HG03045 (cell line): ENCODE results near the gene CCDC120.
A peak's percentile ranks its signal among the peaks of the same experiment; 100 is the strongest.

ENCODE experiments used
- ATAC-seq: cut with Tn5 transposase; IDR thresholded peaks from one replicate; pipeline ENCODE4 v1.9.1; 2021; ENCODE audit warnings: mild to moderate bottlenecking, moderate library complexity; ENCODE audit not compliant: unreplicated experiment

CCDC120 gene, protein sequence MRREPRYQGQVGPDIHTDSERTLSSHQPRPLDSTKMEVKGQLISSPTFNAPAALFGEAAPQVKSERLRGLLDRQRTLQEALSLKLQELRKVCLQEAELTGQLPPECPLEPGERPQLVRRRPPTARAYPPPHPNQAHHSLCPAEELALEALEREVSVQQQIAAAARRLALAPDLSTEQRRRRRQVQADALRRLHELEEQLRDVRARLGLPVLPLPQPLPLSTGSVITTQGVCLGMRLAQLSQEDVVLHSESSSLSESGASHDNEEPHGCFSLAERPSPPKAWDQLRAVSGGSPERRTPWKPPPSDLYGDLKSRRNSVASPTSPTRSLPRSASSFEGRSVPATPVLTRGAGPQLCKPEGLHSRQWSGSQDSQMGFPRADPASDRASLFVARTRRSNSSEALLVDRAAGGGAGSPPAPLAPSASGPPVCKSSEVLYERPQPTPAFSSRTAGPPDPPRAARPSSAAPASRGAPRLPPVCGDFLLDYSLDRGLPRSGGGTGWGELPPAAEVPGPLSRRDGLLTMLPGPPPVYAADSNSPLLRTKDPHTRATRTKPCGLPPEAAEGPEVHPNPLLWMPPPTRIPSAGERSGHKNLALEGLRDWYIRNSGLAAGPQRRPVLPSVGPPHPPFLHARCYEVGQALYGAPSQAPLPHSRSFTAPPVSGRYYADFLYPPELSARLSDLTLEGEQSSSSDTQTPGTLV

DNA sequence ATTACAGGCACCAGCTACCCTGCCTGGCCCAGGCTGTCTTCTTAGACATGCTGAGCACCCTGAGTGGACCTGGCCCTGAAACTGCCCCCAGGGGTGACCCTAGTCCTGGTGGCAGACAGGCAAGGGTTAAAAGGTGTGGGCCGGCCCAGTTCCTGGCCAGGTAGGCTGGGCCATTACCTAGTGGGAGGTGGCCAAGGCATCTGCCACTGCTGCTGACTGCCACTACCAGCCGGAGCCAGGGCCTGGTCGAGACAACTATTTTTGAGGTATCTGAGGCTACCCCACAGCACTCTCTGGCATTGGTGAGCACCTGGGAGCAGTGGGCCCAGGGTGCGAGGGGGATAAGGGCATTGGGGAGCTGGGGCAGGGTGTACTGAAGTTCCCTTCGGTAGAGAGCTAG is at the start of gene CCDC120:
Gene CCDC120, plus strand, starts transcription at position 206 of the 400 bp plus-strand sequence. CDS start 3,043 bp downstream, outside the sequence.
- ATAC-seq = no peak

DNA sequence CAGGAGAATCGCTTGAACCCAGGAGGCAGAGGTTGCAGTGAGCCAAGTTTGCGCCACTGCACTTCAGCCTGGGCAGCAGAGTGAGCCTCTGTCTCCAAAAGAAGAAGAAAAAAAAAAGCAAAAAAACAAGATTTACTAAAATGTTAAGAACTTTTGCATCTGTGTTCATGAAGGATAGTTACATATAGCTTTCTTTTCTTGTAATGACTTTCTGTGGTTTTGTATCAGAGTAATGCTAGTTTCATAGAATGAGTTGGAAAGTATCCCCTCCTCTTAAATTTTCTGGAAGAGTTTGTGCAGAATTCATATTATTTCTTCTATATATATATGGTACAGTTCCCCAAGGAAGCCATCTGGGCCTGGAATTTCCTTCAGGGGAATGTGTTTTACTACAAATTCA is 39.7 kb upstream of the CCDC120 start:
- no peak for ATAC-seq

DNA sequence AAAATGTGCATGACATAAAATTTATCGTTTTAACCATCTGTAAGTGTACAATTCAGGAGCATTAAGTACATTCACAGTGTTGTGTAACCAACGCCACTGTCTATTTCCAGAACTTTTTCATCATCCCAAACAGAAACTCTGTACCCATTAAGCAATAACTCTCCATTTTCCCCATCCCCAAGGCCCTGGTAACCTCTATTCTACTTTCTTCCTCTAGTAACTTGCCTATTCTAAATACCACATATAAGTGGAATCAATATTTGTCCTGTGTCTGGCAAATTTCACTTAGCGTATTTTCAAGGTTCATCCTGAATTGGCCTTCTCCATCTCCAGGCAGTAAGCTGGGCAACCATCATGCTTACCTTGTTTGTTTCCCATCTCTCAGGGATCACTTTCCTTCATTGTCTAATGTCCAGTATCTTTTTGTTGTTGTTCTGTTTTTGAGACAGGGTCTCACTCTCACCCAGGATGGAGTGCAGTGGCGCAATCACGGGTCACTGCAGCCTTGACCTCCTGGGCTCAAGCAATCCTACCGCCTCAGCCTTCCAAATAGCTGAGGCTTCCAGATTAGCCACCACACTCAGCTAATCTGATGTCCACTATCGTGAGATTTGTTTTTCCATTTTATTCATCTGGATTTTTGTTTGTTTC is 39.1 kb upstream of the CCDC120 start:
- ATAC-seq = no peak

DNA sequence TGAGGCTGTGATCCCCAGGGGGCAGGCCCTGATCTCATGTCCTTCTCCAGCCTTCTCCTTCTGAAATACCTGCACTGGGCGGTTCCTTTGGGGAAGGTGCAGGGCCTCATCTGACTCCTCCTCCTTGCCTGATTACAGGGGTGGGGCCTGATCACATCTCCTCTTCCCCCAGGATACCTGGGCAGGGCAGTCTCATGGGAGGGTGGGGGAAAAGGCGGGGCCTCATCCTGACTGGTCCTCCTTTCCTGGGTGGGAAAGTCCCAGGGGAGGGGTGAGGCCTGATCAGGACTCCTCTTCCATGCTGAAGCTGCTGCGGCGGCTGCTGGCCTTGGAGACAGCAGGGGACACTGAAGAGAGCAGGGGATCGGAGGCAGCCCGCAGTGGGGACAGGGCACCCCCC is 28.9 kb upstream of the CCDC120 start:
- no peak for ATAC-seq

DNA sequence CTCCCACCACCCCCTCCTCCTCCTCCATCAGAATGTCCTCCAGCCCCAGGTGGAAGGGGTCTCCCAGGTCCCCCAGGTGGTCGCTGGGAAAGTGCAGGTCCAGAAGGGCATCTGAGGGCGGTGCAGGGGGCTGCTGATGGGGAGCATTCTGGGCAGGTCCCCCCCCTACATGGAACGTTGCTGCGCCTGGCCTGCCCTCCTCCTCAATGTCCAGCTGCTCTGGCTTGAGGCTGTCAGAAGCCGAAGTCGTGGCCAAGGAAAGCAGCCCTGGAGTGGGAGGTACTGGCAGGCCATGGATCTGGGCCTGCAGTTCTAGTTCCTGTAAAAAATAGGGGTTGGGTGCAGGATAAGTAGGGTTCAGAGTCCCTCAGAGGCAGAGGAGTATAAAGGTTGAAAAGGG is 28.5 kb upstream of the CCDC120 start:
- no peak for ATAC-seq

DNA sequence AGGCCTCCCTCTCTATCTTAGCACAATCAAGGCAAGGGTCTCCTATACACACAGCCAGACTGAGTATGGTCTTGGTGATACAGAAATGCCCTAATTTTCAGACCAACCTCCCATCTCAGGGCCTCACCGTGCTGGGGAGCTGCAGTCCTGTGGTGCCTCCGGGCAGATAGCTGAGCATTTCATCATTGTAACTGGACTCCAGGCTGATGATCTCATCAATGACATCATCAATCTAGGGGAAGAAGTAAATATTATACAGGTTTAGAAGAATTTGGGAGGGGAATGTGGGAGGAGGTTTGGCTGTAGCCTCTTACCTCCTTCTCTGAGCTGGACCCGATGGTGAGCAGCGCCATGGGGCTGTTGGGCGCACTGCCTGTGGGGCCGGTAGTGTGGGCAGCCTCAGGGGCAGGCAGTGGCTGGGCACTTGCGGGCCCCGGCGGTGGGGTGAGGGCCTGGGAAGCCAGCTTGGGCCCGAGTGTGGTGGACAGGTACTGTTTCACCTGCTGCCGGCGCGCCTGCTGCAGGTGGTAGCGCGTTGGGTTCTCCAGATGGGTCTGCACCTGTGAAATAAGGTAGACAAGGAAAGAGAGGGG is 20.8 kb upstream of the CCDC120 start:
- ATAC-seq = no peak

DNA sequence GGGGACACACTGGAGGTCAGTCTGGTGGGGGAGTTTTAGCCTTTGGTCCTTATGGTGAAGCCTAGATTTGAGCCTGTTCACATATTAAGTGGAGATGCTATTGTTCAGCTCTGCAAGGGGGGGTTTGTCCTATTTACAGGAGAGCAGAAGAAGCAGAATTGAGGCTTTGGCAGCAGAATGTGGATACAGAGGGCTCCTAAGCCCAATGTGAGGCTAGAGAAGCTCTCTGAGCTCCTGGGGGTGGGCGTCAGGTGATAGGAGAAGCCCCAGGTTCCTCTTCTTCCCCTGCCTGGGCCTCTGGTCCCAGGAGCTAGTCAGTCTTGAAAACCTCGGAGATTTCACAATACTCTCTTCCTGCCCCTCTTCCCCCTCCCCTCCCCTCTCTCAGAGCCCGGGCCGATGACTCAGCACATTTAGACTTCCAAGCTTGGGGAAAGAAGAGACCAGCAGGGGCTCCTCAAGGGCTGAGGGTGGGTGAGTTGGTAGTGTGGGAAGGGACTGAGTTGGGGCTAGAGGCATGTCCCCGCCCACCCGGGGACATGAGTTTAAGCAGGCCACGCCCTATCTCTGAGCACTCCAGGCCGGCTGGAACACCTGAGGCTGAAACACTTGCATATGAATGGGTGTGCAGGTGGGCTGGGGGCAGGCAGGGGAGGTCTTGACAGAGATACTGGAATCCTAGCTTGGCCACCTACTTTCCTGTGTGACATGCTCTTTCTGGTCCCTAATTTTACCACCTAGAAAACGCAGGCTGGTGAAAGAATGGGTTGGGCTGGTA is 19.0 kb upstream of the CCDC120 start:
- no peak for ATAC-seq

DNA sequence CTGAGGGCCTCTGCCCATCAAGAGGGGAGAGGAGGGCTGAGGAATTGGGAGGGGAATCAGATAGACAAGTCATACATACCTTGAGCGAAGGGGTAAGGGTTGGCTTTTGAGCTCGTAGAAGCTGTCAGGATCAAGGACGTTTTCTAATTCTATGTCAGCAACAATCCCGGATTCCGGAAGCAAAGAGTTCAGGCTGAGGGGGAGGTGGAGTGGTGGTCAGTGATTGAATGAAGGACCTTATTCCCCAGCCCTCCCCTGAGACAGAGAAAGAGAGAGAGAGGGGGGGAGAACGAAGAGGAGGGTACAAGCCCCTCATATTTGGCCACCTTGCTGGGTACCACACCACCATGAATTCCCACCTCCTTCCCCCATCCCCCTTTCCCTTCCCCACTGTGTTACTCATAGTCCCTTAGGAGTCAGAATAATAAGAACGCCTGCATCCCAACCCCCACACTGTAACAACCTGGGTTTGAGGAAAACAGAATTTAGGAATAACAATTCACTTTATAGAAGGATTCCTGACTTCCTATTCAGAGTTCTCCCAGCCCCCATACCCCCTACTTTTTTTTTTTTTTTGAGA is 18.3 kb upstream of the CCDC120 start:
- ATAC-seq = no peak

GRCh38 chrX:49041744-49042580 is 16.8 kb upstream of the CCDC120 start:
- no peak for ATAC-seq

DNA sequence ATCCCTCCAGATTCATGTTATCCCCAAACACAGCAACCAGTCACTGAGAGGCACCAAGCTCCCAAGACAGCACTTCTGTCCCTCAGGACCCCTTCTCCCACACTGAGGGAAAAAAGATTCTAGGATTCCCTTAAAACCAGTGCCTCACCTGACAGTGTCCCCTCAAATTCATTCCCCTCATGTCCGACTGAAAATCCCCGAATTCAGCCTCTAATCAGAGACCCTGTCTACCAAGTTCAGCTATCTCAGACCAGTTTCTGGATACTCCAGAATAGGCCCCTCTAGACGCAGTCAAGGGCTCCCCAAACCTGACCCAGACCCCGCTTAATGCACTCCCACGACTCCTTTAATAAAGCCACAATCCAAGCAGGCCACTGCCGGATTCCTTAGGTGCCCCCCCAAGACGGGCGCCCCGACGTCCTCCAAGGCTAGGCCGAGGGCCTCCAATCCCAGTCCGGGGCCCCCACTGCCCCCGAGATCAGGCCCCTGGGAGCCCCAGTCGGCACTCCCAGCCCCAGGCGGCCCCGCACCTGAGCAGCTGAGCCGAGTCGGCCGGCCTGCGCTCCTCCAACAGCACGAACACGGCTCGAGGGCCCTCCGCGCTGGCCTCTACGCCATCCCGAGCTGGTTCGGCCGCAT is 16.1 kb upstream of the CCDC120 start:
- ATAC-seq = peak; percentile 4

DNA sequence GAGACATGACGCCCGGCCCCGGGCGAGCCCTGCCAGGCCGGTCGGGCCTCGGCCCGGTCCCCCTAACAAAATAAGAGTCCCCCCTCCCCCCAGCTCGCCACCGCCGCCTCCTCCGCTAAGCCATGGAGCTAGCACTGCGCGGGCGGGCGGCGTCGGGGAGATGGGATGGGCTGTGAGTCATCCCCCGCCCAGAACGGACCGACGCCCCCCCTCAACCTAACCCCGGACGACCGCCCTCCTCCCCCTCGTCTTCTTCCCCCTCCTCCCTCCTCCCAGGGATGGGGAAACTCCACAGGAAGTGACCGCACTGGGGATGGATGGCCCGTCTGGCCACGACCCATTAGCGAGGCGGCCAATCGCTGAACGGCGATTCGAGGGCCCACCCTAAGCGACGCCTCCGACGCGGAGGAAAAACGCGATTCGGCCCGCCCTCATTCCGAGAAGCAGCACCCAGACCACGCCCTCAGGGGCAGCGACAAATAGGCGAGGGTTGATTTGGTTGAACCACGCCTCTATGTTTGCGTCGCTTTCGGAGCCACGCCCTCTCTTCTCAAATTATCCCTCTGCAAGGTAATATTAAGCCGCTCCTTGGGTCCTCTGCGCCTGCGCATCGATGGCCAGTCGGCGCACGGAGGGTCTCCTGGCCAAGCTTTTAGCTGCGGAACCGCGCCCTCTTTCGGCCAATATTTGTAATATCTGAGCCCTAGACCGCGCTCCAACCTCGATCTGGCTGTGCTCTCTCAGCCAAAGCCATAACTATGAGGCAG is 15.4 kb upstream of the CCDC120 start, which contains the start of gene TFE3:
Gene TFE3, minus strand, starts transcription at position 138 of the 767 bp plus-strand sequence. Its CDS starts 131 bp downstream, at position 7.
- ATAC-seq = peak; percentile 92

GRCh38 chrX:49043987-49044281 is 14.9 kb upstream of the CCDC120 start:
- ATAC-seq = no peak

DNA sequence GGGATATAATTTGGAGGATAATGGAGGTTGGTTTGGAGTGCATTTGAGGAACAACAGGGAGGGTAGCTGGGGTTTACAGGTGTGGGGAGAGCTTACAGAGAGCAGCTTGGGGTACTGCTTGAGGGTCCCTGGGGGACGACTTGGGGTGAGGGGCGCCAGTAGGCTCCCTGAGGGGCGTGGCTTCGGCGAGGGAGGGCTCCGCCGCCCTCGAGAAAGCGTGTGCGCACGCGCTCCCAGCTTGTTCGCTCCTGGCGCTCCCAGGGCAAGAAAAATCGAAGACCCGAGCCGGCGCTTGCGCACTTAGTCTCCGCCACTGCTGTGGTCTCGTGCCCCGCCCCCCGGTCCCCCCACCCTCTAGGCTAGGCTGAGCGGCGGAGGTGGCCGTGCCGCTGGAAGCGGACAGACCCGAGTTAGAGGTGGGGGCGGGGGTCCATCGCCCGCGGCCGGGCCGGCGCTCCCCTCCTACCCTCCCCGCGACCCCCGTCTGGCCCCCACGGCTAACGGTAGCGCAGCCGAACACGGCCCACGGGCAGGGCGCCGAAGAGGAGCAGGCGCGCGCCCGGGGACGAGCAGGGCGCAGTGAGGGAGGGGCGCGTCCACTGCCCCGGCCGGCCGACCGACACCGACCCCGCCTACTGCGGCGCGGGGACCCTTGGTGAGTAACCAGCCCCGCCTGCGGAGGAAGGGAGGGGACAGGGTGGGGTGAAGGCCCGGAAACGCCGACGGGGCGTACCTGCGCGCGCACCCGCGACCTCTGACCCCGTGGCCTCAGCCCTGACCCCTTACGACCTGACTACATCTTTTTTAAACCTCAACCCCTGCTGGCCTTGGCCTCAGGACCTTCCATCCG is 5.4 kb upstream of the CCDC120 start:
- ATAC-seq = peak; percentile 62

DNA sequence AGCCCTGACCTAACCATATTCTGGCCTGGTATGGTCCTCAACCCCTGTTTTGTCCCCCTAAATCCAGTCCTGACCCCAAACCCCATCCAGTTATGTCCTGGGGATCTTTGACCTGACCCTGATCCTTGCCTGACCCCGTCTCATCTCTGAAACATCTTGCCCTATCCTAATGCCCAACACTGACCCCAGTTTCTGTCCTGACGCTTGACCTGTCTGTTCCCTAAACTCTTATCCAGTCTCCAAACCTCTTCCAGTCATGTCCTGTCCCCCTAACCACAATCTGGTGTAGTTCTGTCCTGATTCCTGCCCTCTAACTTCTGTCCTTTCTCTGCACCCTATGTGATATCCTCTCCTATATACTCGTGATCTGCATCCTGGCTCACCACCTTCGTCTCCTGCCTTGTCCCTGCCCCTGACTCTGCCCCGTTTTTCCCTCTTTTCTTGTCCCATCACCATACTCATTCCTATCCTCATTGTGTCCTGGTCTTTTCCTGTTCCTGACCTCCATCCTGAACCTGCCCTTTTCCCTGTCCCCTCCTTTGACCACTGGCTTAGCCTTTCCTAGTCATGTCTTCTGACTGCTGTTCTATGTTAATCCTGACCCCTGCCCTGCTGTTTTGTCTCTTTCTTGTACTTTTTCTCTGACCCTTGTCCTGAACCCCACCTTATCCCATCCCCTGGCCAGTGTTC is 4.6 kb upstream of the CCDC120 start:
- no peak for ATAC-seq

DNA sequence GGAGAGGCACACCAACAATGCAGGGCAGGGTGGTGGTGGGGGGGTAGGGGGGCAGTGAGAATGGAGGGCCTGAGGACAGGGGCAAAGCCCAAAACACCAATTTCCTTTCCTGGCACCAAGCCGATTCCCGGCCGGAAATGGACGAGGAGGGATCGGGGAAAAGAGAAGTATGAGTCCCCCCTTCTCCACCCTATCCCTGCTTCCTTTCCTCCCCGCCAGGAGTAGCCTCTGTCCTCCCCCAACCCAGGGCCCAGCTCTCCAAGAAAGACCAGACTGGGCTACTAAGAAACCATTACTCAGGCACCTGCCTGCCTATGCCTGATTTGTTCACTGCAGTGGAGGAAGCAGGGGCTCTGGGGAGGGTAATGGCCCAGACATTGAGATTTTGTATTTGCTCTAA is 402 bp downstream of the CCDC120 start:
- no peak for ATAC-seq

DNA sequence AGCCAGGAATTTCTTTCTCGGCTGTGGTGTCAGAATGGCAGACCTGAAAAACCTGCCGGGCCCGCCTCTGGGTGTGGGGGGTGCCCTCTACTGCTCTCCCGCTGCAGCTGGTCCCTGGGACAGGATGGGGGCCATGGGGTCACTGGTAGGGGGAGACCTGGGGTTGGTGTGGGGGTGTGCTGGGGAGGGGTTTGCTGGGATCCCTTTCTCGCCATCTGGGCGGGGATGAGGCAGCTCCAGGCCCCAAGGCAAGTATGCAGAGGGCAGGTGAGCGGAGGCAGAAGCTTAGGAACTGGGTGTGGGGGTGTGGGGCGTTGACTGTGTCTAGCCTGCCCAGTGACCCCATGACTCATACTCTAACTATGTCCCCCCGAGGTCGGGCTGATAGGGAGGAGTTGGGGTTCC is 884 bp downstream of the CCDC120 start:
- no peak for ATAC-seq

GRCh38 chrX:49060914-49061313 is 2.1 kb downstream of the CCDC120 start:
- ATAC-seq = no peak
